ENCODE data around the gene TENM4.

TENM4 gene

GRCh38 chr11:78958444-78958843, 482.4 kb downstream of the TENM4 start:
- TF ChIP-seq SNAI2 (CRISPR knock-in tag; IDR thresholded peaks at IDR 0.05) (no peak), GLIS3 (CRISPR knock-in tag; IDR thresholded peaks at IDR 0.05) (no peak), ESRRG (CRISPR knock-in tag; IDR thresholded peaks at IDR 0.05) (no peak), PATZ1 (CRISPR knock-in tag; IDR thresholded peaks at IDR 0.05; ENCODE audit: borderline replicate concordance) (no peak), ZC3H10 (CRISPR knock-in tag; IDR thresholded peaks at IDR 0.05) (no peak), TSHZ2 (CRISPR knock-in tag; IDR thresholded peaks at IDR 0.05) (no peak), PPARA (CRISPR knock-in tag; IDR thresholded peaks at IDR 0.05; ENCODE audit: borderline replicate concordance) (no peak), BACH2 (CRISPR knock-in tag; IDR thresholded peaks at IDR 0.05; ENCODE audit: borderline replicate concordance) (no peak), ARNTL (CRISPR knock-in tag; IDR thresholded peaks at IDR 0.05; ENCODE audit: borderline replicate concordance, low read depth) (no peak), ZFP3 (CRISPR knock-in tag; IDR thresholded peaks at IDR 0.05) (no peak), TCF4 (CRISPR knock-in tag; IDR thresholded peaks at IDR 0.05; ENCODE audit: borderline replicate concordance) (no peak), CSDC2 (CRISPR knock-in tag; IDR thresholded peaks at IDR 0.05) (no peak), RARB (CRISPR knock-in tag; IDR thresholded peaks at IDR 0.05) (no peak), TOX (CRISPR knock-in tag; IDR thresholded peaks at IDR 0.05; ENCODE audit: borderline replicate concordance) (no peak), OSR1 (CRISPR knock-in tag; IDR thresholded peaks at IDR 0.05) (no peak), ZFP30 (CRISPR knock-in tag; IDR thresholded peaks at IDR 0.05) (no peak), ISL1 (CRISPR knock-in tag; IDR thresholded peaks at IDR 0.05) (no peak)
- no peak for ATAC-seq

- TF ChIP-seq ISL1 (CRISPR knock-in tag; IDR thresholded peaks at IDR 0.05) (no peak), RARB (CRISPR knock-in tag; IDR thresholded peaks at IDR 0.05) (no peak), GLIS3 (CRISPR knock-in tag; IDR thresholded peaks at IDR 0.05) (no peak), ZC3H10 (CRISPR knock-in tag; IDR thresholded peaks at IDR 0.05) (no peak), ESRRG (CRISPR knock-in tag; IDR thresholded peaks at IDR 0.05) (no peak), ZFP3 (CRISPR knock-in tag; IDR thresholded peaks at IDR 0.05) (no peak), TSHZ2 (CRISPR knock-in tag; IDR thresholded peaks at IDR 0.05) (no peak), CREB5 (CRISPR knock-in tag; IDR thresholded peaks at IDR 0.05; ENCODE audit: low read depth) (no peak)
- no peak for ATAC-seq
Measured at GRCh38 chr11:78957476-78958245, 483.2 kb downstream of the TENM4 start.

GRCh38 chr11:78954696-78955095, 486.1 kb downstream of the TENM4 start:
- no peak for ATAC-seq
- TF ChIP-seq PPARA (CRISPR knock-in tag; IDR thresholded peaks at IDR 0.05; ENCODE audit: borderline replicate concordance): no peak
- no peak for TF ChIP-seq CSRNP3 (CRISPR knock-in tag; IDR thresholded peaks at IDR 0.05)
- no peak for TF ChIP-seq TSHZ2 (CRISPR knock-in tag; IDR thresholded peaks at IDR 0.05)
- TF ChIP-seq ZC3H10 (CRISPR knock-in tag; IDR thresholded peaks at IDR 0.05): no peak
- TF ChIP-seq CREB5 (CRISPR knock-in tag; IDR thresholded peaks at IDR 0.05; ENCODE audit: low read depth): no peak
- TF ChIP-seq TCF4 (CRISPR knock-in tag; IDR thresholded peaks at IDR 0.05; ENCODE audit: borderline replicate concordance): no peak
- no peak for TF ChIP-seq ZNF70 (CRISPR knock-in tag; IDR thresholded peaks at IDR 0.05)
- no peak for TF ChIP-seq OSR1 (CRISPR knock-in tag; IDR thresholded peaks at IDR 0.05)
- no peak for TF ChIP-seq TOX (CRISPR knock-in tag; IDR thresholded peaks at IDR 0.05; ENCODE audit: borderline replicate concordance)
- no peak for TF ChIP-seq RARB (CRISPR knock-in tag; IDR thresholded peaks at IDR 0.05)
- TF ChIP-seq ZNF565 (CRISPR knock-in tag; conservative IDR thresholded peaks at IDR 0.05; ENCODE audit: low read depth): no peak
- TF ChIP-seq ZFP30 (CRISPR knock-in tag; IDR thresholded peaks at IDR 0.05): no peak
